ENCODE measurements around the gene BPIFA1. TPM values are rescaled to one million over a fixed set of nuclear protein-coding genes. Genes with fewer than 3 reads are reported as not detected.

The BPIFA1 gene
- total and polyA plus RNA-seq, 9 of the 15 experiments (the other 6 are each of a cell fraction or from before 2014, with no cell fraction given): not detected

DNA sequence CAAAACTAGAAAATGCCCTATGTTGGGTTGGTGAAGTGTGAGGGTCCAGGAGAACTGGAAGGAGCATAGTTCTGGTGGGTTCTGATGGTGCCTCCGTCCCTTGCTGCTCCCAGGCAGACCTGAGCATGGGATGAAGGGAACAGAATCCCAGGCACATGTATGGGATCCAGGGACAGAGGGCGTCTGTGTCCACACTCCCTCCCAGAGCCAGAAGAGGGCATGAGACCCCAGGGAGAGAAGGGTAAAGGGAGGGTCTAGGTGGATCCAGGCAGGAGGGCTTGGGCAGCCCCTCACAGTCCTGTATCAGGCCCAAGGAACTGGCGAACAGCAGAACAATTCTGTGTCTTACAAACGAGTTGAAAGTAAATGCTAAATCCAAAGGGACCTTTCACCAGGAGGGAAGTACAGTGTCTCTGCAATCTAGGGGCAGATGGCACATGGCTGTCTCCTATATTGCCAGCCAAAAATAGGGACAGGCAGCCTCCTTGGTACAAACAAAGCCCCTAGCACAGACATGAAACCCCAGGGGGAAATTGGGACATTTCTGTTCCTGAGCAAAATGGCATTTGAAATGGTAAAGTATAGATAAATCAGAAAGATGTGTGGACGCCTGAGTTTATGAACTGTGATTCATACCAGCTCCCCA lies 2.5 kb upstream of the BPIFA1 start (continued):
- TF ChIP-seq, protein P1, sequence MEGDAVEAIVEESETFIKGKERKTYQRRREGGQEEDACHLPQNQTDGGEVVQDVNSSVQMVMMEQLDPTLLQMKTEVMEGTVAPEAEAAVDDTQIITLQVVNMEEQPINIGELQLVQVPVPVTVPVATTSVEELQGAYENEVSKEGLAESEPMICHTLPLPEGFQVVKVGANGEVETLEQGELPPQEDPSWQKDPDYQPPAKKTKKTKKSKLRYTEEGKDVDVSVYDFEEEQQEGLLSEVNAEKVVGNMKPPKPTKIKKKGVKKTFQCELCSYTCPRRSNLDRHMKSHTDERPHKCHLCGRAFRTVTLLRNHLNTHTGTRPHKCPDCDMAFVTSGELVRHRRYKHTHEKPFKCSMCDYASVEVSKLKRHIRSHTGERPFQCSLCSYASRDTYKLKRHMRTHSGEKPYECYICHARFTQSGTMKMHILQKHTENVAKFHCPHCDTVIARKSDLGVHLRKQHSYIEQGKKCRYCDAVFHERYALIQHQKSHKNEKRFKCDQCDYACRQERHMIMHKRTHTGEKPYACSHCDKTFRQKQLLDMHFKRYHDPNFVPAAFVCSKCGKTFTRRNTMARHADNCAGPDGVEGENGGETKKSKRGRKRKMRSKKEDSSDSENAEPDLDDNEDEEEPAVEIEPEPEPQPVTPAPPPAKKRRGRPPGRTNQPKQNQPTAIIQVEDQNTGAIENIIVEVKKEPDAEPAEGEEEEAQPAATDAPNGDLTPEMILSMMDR (IDR thresholded peaks at IDR 0.05 in 2 of 3, conservative IDR thresholded peaks at IDR 0.05 in 1 of 3; ENCODE audit: insufficient read depth in 2 of 3, low read depth in 1 of 3, low read length in 3 of 3): peak; percentile 31 to 39 (median 38); a peak in 3 of 6 replicates
- TF ChIP-seq, protein P2, sequence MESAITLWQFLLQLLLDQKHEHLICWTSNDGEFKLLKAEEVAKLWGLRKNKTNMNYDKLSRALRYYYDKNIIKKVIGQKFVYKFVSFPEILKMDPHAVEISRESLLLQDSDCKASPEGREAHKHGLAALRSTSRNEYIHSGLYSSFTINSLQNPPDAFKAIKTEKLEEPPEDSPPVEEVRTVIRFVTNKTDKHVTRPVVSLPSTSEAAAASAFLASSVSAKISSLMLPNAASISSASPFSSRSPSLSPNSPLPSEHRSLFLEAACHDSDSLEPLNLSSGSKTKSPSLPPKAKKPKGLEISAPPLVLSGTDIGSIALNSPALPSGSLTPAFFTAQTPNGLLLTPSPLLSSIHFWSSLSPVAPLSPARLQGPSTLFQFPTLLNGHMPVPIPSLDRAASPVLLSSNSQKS (CRISPR knock-in tag; IDR thresholded peaks at IDR 0.05): no peak

DNA sequence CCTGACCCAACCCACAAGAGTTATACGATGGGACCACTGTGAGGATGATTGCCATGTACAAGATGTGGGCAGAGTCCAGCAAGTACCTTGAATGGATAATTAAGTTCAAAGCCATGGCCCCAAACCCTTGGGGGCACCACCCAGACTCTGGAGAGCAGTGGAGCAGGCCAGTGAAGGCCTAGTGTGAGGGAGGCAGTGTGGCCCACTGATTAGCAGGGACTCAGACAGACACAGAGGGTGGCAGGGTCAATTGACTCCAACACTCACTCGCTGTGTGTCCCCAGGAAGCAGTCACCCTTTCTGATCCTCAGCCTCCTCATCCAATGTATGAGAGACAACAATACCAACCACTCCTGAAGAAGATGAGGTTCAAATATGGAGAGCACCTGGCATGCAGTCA lies 1.7 kb upstream of the BPIFA1 start:
- FAIRE-seq: no peak
- 0% methylated on average over 2 of the region's 2 CpGs for WGBS (ENCODE audit: insufficient coverage, low coverage, missing lambda C conversion rate)
- intact Hi-C loops (cut with micrococcal nuclease): loop anchor here (10.0 kb wide), 1 partner anchor 61 kb away; no protein-coding TSS in a partner anchor
- TF ChIP-seq HDAC1 (IDR thresholded peaks at IDR 0.05): no peak
- TF ChIP-seq TAF1 (IDR thresholded peaks at IDR 0.05; ENCODE audit: control insufficient read depth, extremely low read depth, insufficient read depth, low read length, severe bottlenecking): no peak
- no peak for TF ChIP-seq SP2 (IDR thresholded peaks at IDR 0.05; ENCODE audit: extremely low read depth, low read depth, low read length, poor library complexity, severe bottlenecking)
- no peak for TF ChIP-seq ZNF507 (tag; conservative IDR thresholded peaks at IDR 0.05)
- no peak for TF ChIP-seq ZEB2 (IDR thresholded peaks at IDR 0.05)
- TF ChIP-seq FOSL1 (tag; conservative IDR thresholded peaks at IDR 0.05): no peak
- TF ChIP-seq, protein P3, sequence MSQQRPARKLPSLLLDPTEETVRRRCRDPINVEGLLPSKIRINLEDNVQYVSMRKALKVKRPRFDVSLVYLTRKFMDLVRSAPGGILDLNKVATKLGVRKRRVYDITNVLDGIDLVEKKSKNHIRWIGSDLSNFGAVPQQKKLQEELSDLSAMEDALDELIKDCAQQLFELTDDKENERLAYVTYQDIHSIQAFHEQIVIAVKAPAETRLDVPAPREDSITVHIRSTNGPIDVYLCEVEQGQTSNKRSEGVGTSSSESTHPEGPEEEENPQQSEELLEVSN (IDR thresholded peaks at IDR 0.05; ENCODE audit: borderline replicate concordance in 1 of 2, extremely low read depth in 1 of 2, insufficient read depth in 1 of 2, insufficient read length in 1 of 2, low read depth in 1 of 2, low read length in 1 of 2, poor library complexity in 1 of 2, severe bottlenecking in 1 of 2): no peak
- TF ChIP-seq NR2C2 (CRISPR knock-in tag; IDR thresholded peaks at IDR 0.05): no peak
- no peak for TF ChIP-seq NR2C2 (tag; IDR thresholded peaks at IDR 0.05)
- TF ChIP-seq, protein P4, sequence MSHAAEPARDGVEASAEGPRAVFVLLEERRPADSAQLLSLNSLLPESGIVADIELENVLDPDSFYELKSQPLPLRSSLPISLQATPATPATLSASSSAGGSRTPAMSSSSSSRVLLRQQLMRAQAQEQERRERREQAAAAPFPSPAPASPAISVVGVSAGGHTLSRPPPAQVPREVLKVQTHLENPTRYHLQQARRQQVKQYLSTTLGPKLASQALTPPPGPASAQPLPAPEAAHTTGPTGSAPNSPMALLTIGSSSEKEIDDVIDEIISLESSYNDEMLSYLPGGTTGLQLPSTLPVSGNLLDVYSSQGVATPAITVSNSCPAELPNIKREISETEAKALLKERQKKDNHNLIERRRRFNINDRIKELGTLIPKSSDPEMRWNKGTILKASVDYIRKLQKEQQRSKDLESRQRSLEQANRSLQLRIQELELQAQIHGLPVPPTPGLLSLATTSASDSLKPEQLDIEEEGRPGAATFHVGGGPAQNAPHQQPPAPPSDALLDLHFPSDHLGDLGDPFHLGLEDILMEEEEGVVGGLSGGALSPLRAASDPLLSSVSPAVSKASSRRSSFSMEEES (CRISPR knock-in tag; IDR thresholded peaks at IDR 0.05): no peak

More for the DNA sequence above, 1.7 kb upstream of the BPIFA1 start:
- Histone ChIP-seq H3K27ac (ENCODE audit: extremely low read depth, low read depth, low read length) (no peak overlapping the region), H3K27me3 (ENCODE audit: control insufficient read depth in 2 of 2, insufficient read depth in 2 of 2, low read length in 2 of 2) (peaks cover 2 to 9% of the 10 kb centered on the region in 2 experiments; a peak in 1 of 5 replicates), H2AFZ (ENCODE audit: low read depth, low read length) (no peak overlapping the region), H3K9me1 (ENCODE audit: control insufficient read depth, insufficient read depth, low read length) (no peaks in the 10 kb centered on the region), H4K20me1 (replicated peaks; ENCODE audit: control insufficient read depth, insufficient read depth, low read length) (no peaks in the 10 kb centered on the region), H3K4me3 (no peak overlapping the region), H3K36me3 (ENCODE audit: control insufficient read depth, insufficient read depth, low read length) (no peaks in the 10 kb centered on the region), H3K9ac (ENCODE audit: insufficient read depth in 1 of 2, low read depth in 2 of 2, low read length in 2 of 2) (no peak overlapping the region), H3K4me2 (ENCODE audit: insufficient read depth, low read length) (no peak overlapping the region), H3K79me2 (ENCODE audit: control insufficient read depth, insufficient read depth, low read length) (no peaks in the 10 kb centered on the region), H3K4me1 (replicated peaks in 1 of 2; ENCODE audit: control insufficient read depth in 2 of 2, insufficient read depth in 2 of 2, low read length in 2 of 2) (no peaks in the 10 kb centered on the region), H3K9me3 (replicated peaks; ENCODE audit: control insufficient read depth, insufficient read depth, low read depth, low read length) (no peaks in the 10 kb centered on the region)
- DNase-seq (ENCODE audit: extremely low read depth in 1 of 4, low spot score in 3 of 4) (no peak), ATAC-seq (no peak)
- in situ Hi-C loops (cut with MboI): no loop called here
- POLR2A ChIA-PET: no interaction called here
- no TSS peak for BruUV-seq (replicated peaks)
- CTCF ChIA-PET (ENCODE audit: low intra/inter-chr PET ratio): no interaction called here

All from K562 (cell line).